ENCODE data around the gene AP1B1. TPM values are rescaled to one million over a fixed set of nuclear protein-coding genes. Genes with fewer than 3 reads are reported as not detected.

AP1B1 gene
- total RNA-seq (10 to 100 TPM; 30.3 to 74.8 (median 33.8) TPM), polyA plus RNA-seq (10 to 100 TPM; 18.1 to 43.4 TPM)
- long read RNA-seq, donor 1, partial matches to known transcripts: 6 of 11 reads
- long read RNA-seq, donor 1, other reads (novel, unspliced or antisense): 5 of 11 reads
- long read RNA-seq, donor 2, full-length matches to known transcripts: 4 of 46 reads
- long read RNA-seq, donor 2, partial matches to known transcripts: 34 of 46 reads
- long read RNA-seq, donor 2, other reads (novel, unspliced or antisense): 8 of 46 reads
- long read RNA-seq, donor 3, full-length matches to known transcripts: 1 of 27 reads
- long read RNA-seq, donor 3, partial matches to known transcripts: 11 of 27 reads
- long read RNA-seq, donor 3, other reads (novel, unspliced or antisense): 15 of 27 reads

DNA sequence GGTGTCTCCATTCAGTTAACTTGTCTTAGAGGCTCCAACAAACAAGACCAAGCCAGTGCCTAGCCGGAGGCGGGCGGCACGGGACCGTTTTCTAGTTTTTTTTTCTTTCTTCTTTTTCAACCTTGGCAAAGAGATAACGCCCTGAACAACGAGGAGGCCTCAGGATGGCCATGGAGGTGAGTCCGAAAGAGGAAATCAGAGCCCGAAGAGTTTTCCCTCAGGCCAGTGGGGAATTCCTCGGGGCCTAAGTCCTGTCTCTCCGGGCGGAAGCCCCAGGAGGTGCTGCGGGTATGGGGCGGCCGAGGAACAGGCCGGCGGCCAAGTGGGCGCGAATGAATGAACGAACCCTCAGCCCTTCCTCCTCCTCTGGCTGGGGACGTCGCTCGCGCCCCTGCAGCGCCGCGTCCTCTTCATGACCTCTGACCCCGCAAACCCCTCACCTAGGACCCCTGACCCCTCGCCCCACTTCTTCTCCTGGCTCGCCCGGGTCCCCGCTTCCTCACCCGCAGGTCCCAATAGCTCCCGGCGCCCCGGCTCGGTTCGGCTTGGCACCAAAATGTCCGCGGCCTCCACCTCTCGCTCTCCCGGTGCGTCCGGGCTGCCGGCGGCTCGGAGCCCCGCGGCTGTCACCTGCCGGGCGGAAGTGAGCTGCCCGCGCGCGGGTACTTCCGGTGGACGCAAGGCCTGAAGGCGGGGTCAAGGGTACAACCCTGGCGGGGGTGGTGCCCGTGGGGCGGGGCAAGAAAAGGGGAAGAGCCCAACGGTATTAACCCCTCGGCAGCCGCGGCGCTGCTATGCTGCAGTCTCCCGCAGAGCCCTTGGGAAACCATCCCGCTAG lies at the start of gene AP1B1:
TSS of gene AP1B1 (minus strand) at position 650 of the 838 bp plus-strand sequence. CDS start 21,327 bp downstream, outside the sequence.
- intact Hi-C loops (cut with DNase I): no loop called here
- H3K27ac ChIP-seq: peak within 1 kb of the TSS; percentile 48 to 93 (median 86)
- DNase-seq (peak; percentile 94 to 97 (median 97)), ATAC-seq (peak; percentile 95 to 98 (median 98))
- H3K36me3 ChIP-seq: peaks cover 0 to 18% (median 0%) of the 10 kb centered on the region in 9 donors
- H3K4me3 ChIP-seq: peak within 1 kb of the TSS; percentile 73 to 90 (median 78)
- H3K4me1 ChIP-seq: peaks cover 0 to 59% (median 23%) of the 10 kb centered on the region in 12 donors
- WGBS, 4 donors: 0 to 1% (median 1%) methylated on average over 56 to 68 of the region's 68 CpGs
- no peaks in the 10 kb centered on the region for H3K27me3 ChIP-seq
- no peaks in the 10 kb centered on the region for H3K9me3 ChIP-seq
- TF ChIP-seq, protein P1, sequence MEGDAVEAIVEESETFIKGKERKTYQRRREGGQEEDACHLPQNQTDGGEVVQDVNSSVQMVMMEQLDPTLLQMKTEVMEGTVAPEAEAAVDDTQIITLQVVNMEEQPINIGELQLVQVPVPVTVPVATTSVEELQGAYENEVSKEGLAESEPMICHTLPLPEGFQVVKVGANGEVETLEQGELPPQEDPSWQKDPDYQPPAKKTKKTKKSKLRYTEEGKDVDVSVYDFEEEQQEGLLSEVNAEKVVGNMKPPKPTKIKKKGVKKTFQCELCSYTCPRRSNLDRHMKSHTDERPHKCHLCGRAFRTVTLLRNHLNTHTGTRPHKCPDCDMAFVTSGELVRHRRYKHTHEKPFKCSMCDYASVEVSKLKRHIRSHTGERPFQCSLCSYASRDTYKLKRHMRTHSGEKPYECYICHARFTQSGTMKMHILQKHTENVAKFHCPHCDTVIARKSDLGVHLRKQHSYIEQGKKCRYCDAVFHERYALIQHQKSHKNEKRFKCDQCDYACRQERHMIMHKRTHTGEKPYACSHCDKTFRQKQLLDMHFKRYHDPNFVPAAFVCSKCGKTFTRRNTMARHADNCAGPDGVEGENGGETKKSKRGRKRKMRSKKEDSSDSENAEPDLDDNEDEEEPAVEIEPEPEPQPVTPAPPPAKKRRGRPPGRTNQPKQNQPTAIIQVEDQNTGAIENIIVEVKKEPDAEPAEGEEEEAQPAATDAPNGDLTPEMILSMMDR (IDR thresholded peaks at IDR 0.05): peak in 2 of 12 donors; percentile 14 to 17
- peak in 1 of 2 donors; percentile 58 for TF ChIP-seq POLR2A (IDR thresholded peaks at IDR 0.05)

DNA sequence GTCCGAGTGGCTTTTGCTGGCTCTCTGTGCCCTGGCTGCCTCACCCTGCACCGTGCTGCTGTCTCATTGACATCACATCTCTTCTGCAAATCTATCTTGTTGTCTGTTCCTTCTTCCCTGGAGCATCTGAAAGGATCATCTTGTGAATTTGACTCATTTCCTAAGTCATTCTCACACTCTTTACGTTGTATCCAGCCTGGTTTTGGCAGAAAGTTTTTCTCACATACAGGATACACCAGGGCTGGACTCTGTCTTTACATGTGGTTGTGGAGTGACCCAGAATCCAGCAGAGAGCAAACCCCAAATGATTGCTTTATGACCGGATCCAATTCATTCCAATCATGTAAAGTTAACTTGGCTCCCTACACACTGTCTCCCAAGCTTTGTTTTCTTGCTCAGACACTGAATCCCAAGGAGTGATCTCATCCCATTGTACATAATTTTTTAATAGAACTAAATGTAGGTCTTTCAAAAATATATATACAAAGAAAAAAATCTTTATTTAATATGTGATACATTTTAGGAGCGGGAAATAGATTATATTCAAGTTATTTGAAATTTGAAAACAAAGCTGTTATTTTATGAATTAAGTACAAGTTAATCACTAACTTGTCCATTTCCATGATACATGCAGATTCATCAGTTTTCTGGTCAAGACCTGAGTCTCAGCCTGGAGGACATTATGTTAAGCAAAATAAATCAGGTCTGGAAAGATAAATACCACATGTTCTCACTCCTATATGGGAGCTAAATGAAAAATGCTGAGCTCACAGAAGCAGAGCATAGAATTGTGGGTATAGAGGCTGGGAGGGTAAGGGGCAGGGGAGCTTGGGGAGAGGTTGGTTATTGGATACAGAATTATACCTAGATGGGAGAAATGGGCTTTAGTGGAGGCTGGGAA lies 47.1 kb upstream of the AP1B1 start:
- Histone ChIP-seq H3K4me1 (no peaks in the 10 kb centered on the region), H3K27me3 (peaks cover 0 to 37% (median 0%) of the 10 kb centered on the region in 9 donors), H3K4me3 (no peak overlapping the region), H3K9me3 (no peaks in the 10 kb centered on the region), H3K36me3 (no peaks in the 10 kb centered on the region), H3K27ac (no peak overlapping the region)
- intact Hi-C loops (cut with DNase I): no loop called here
- TF ChIP-seq, protein P1 (IDR thresholded peaks at IDR 0.05): no peak
- TF ChIP-seq POLR2A (IDR thresholded peaks at IDR 0.05): no peak
- WGBS, 4 donors: 65 to 72% (median 69%) methylated on average over 5 of the region's 5 CpGs
- no peak for ATAC-seq
- no peak for DNase-seq

DNA sequence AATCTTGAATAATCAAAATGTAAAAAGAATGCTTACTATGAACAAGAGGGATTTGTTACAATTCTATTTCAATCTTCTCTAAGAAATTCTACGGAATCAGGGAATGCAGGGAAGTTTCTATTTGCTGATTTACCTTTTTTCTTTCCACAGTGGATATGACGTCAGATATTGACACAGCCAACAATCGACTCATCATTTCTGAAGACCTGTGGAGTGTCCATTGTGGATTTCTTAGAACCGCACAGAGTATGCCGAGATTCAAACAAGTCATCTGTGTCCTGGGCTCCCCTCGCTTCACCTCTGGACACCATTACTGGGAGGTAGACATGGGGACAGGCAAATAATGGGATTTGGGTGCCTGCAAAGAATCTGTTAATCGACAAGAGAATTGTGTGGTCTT lies 45.9 kb upstream of the AP1B1 start:
- Histone ChIP-seq H3K9me3 (no peaks in the 10 kb centered on the region), H3K27me3 (peaks cover 0 to 37% (median 0%) of the 10 kb centered on the region in 9 donors), H3K27ac (no peak overlapping the region), H3K4me3 (no peak overlapping the region), H3K36me3 (no peaks in the 10 kb centered on the region), H3K4me1 (no peaks in the 10 kb centered on the region)
- WGBS, 4 donors: 87 to 90% (median 89%) methylated on average over 7 of the region's 7 CpGs
- DNase-seq (no peak), ATAC-seq (no peak)
- no peak for TF ChIP-seq POLR2A (IDR thresholded peaks at IDR 0.05)
- TF ChIP-seq, protein P1 (IDR thresholded peaks at IDR 0.05): no peak
- intact Hi-C loops (cut with DNase I): no loop called here

Measured in heart left ventricle (tissue), 16 donors.